Right lobe of liver (tissue), 6 donors: Measurements from ENCODE around the gene PLCL2. TPM values are rescaled to one million over a fixed set of nuclear protein-coding genes. Genes with fewer than 3 reads are reported as not detected.

Experiments
- ATAC-seq, 4 donors: fragments of 200-7000 bp; cut with Tn5 transposase; one replicate each; pipeline ENCODE4 v1.9.1; 2020; ENCODE audit warnings: mild to moderate bottlenecking in 4 of 4, moderate library complexity in 4 of 4
- DNase-seq, 3 donors: peaks; one replicate each; pipeline ENCODE4 v3.0.0-alpha.2; 2020
- H3K27ac ChIP-seq, 3 donors: fragments of 200-600 bp; one replicate each; pipeline ENCODE4 v1.8.0; 2022
- H3K27me3 ChIP-seq, 2 donors: fragments of 200-600 bp; one replicate each; pipeline ENCODE4 v1.8.0; 2022
- H3K36me3 ChIP-seq, 4 donors: fragments of 200-600 bp; sonication (generic) in 1 of 4; one replicate each; pipeline versions ENCODE4 v1.5.1 to v1.8.0; 2017 to 2022; ENCODE audit warnings: control low read depth in 1 of 4
- H3K4me1 ChIP-seq, 4 donors: fragments of 200-600 bp; sonication (generic) in 1 of 4; one replicate each; pipeline versions ENCODE4 v1.5.1 to v1.8.0; 2017 to 2022; ENCODE audit warnings: control low read depth in 1 of 4
- H3K4me3 ChIP-seq, 3 donors: fragments of 200-600 bp; one replicate each; pipeline ENCODE4 v1.8.0; 2022
- H3K9me3 ChIP-seq, 4 donors: fragments of 200-600 bp; sonication (generic) in 1 of 4; one replicate each; pipeline versions ENCODE4 v1.5.1 to v1.8.0; 2017 to 2022; ENCODE audit warnings: control low read depth in 1 of 4
- POLR2A ChIP-seq: fragments of 450-650 bp; IDR thresholded peaks from one replicate; pipeline ENCODE4 v1.6.1; 2017; ENCODE audit warnings: antibody characterized with exemption, mild to moderate bottlenecking
- WGBS: methylation state at CpG from one replicate; pipeline ENCODE4 v1.1.6; 2018; ENCODE audit warnings: low coverage, low lambda C conversion rate; ENCODE audit not compliant: insufficient coverage; ENCODE audit errors: missing lambda C conversion rate; 5-methylcytosine and 5-hydroxymethylcytosine counted together
- intact Hi-C, 2 donors: fragments of 100-400 bp; cut with DNase I; formaldehyde crosslinking; loops; one replicate each; pipeline versions ENCODE4 v1.11.2 to v1.14.1; 2022
- total RNA-seq, 6 experiments: library from RNA; depleted of rRNA in 2 of 6; stranded (reverse); fragments of >200 nt in 2 of 6; fragmentation: NEBNext Ultra II Directional in 3 of 6; extraction: Animal tissue kit (Norgen Biotek cat#: 25700) in 3 of 6; gene quantifications; one replicate each; pipeline versions ENCODE4 v1.1.0 to v1.2.4, GENCODE V29; 2016 to 2023
- TF ChIP-seq, protein P1 (sequence below), 4 donors: fragments of 200-600 bp in 3 of 4; fragments of 450-650 bp in 1 of 4; IDR thresholded peaks; one replicate each; pipeline versions ENCODE4 v1.5.1 to v1.8.0; 2016 to 2022; ENCODE audit warnings: antibody characterized with exemption in 4 of 4, mild to moderate bottlenecking in 2 of 4
- donor health status: DM: no; HTN: yes; CAD: no.
- donor health status: DM: no; HTN: no; CAD: no.
- donor health status: DM: no; HTN: no; CAD: no.
- donor health status: DM: no; HTN: yes; CAD: no.
- donor health status: DM: no; HTN: yes; CAD: no.

PLCL2 gene
- total RNA-seq, 6 experiments from 2014 or later, result 4.6 to 8.2 (median 6.9) TPM

- Histone ChIP-seq H3K4me3 (no peak overlapping the region), H3K27ac (no peak overlapping the region), H3K9me3 (no peaks in the 10 kb centered on the region), H3K36me3 (no peaks in the 10 kb centered on the region), H3K4me1 (peaks cover 0 to 13% (median 3%) of the 10 kb centered on the region in 4 donors), H3K27me3 (no peaks in the 10 kb centered on the region)
- 100% methylated on average over 2 of the region's 2 CpGs for WGBS
- TF ChIP-seq, protein P1, sequence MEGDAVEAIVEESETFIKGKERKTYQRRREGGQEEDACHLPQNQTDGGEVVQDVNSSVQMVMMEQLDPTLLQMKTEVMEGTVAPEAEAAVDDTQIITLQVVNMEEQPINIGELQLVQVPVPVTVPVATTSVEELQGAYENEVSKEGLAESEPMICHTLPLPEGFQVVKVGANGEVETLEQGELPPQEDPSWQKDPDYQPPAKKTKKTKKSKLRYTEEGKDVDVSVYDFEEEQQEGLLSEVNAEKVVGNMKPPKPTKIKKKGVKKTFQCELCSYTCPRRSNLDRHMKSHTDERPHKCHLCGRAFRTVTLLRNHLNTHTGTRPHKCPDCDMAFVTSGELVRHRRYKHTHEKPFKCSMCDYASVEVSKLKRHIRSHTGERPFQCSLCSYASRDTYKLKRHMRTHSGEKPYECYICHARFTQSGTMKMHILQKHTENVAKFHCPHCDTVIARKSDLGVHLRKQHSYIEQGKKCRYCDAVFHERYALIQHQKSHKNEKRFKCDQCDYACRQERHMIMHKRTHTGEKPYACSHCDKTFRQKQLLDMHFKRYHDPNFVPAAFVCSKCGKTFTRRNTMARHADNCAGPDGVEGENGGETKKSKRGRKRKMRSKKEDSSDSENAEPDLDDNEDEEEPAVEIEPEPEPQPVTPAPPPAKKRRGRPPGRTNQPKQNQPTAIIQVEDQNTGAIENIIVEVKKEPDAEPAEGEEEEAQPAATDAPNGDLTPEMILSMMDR (IDR thresholded peaks at IDR 0.05), result no peak
- no peak for TF ChIP-seq POLR2A
- no peak for DNase-seq
- intact Hi-C loops, result no loop called here
- no peak for ATAC-seq
Measured at GRCh38 chr3:16985608-16986007, 100.9 kb downstream of the PLCL2 start.

DNA sequence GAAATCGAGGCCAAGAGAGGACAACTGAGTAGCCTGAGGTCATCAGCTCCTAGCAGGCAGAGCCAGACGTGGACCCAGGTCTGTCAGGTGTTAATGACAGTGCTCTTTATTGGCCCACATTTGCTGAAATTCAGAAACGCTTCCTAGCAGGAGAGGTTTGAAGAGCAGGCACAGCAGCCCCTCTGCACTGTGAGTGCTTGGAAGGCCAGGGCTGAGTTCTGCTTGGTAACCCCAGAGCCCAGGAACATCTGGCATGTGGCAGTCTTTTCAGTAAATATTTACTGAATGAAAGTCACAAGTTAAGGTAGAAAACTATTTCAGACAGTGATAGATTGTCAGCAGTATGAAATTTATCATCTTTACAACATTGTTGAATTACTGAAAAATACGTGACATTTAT is 102.4 kb downstream of the PLCL2 start:
- intact Hi-C loops, result no loop called here
- Histone ChIP-seq H3K4me1 (peaks cover 0 to 13% (median 3%) of the 10 kb centered on the region in 4 donors), H3K27me3 (no peaks in the 10 kb centered on the region), H3K27ac (peak overlapping the region in 1 of 3 donors; percentile 0), H3K36me3 (no peaks in the 10 kb centered on the region), H3K4me3 (no peak overlapping the region), H3K9me3 (no peaks in the 10 kb centered on the region)
- 21% methylated on average over 4 of the region's 4 CpGs for WGBS
- peak in 1 of 3 donors; percentile 53 for DNase-seq
- no peak for TF ChIP-seq POLR2A
- TF ChIP-seq, protein P1 (IDR thresholded peaks at IDR 0.05), result no peak
- peak; percentile 91 to 95 (median 92) for ATAC-seq

DNA sequence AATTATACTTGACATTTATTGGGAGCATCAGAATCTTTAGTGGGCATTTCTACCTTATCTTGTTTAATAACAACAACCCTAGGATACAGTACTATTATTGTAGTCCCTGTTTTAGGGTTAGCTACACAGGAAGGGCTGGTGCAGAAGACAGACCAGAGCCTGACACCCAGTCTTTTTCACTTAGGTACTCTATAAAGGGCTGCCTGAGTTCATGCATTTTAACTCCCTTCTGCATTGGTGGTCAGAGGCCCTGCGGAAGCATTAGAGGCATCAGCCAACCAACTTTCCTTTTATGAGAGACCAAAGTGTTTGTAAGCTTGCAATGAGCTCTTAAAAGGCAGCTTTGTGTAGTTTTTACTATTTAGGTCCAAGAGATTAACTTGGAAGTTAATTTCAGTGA is 105.4 kb downstream of the PLCL2 start:
- Histone ChIP-seq H3K4me3 (no peak overlapping the region), H3K27ac (no peak overlapping the region), H3K9me3 (no peaks in the 10 kb centered on the region), H3K4me1 (peaks cover 0 to 33% (median 10%) of the 10 kb centered on the region in 4 donors), H3K36me3 (no peaks in the 10 kb centered on the region), H3K27me3 (no peaks in the 10 kb centered on the region)
- DNase-seq (no peak), ATAC-seq (no peak)
- TF ChIP-seq, protein P1 (IDR thresholded peaks at IDR 0.05), result no peak
- no peak for TF ChIP-seq POLR2A
- WGBS, result 100% methylated on average over 1 of the region's 1 CpG
- intact Hi-C loops, result no loop called here

DNA sequence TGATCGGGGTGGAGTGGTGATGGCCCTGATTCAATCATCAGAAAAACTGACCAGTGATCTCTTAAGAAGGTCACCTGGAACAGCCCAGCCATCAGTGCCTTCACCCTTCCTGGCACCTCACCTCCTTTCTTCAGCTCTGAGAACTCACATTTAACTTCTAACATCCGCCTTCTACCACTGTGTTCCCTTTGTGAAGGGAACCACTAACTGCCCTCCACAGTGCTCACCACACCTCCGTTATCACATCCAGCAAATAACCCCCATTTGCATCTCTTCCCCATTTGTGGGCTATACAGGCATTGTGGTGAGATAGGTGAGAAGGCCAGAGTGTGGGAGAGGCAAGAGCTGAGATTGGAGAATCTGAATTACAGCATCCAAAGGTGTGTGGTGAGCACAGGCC is 107.4 kb downstream of the PLCL2 start:
- Histone ChIP-seq H3K27me3 (no peaks in the 10 kb centered on the region), H3K4me3 (no peak overlapping the region), H3K9me3 (no peaks in the 10 kb centered on the region), H3K4me1 (peaks cover 0 to 28% (median 10%) of the 10 kb centered on the region in 4 donors), H3K36me3 (no peaks in the 10 kb centered on the region), H3K27ac (no peak overlapping the region)
- no peak for DNase-seq
- TF ChIP-seq, protein P1 (IDR thresholded peaks at IDR 0.05), result no peak
- TF ChIP-seq POLR2A, result no peak
- ATAC-seq, result no peak
- intact Hi-C loops, result no loop called here
- 80% methylated on average over 2 of the region's 3 CpGs for WGBS

GRCh38 chr3:16993227-16993626 is 108.5 kb downstream of the PLCL2 start:
- no peak for DNase-seq
- H3K4me1 ChIP-seq, result peaks cover 0 to 24% (median 8%) of the 10 kb centered on the region in 4 donors
- no peaks in the 10 kb centered on the region for H3K36me3 ChIP-seq
- no peak overlapping the region for H3K4me3 ChIP-seq
- no peaks in the 10 kb centered on the region for H3K27me3 ChIP-seq
- ATAC-seq, result peak; percentile 62 to 87 (median 80)
- TF ChIP-seq, protein P1 (IDR thresholded peaks at IDR 0.05), result no peak
- no peak for TF ChIP-seq POLR2A
- whole genome bisulfite sequencing, result 67% methylated on average over 1 of the region's 1 CpG
- no peaks in the 10 kb centered on the region for H3K9me3 ChIP-seq
- no peak overlapping the region for H3K27ac ChIP-seq
- intact Hi-C loops, result no loop called here
